ENCODE measurements around the gene AGO1.

DNA sequence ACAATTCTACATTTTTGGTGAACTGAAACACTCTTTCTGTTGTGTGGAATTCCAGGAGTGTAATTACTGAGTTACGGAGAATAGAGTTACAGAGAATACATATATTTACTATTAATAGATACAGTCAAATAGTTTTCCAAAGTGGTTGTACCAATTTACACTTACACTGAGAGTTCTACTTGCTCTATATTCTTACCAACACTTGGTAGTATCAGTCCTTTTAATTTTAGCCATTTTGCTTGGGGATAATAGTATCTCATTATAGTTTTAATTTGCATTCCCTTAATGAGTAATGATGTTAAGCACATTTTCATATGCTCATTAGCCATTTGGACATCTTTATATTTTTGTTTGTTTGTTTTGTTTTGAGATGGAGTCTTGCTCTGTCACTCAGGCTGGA, 46.3 kb upstream of the AGO1 start:
- TF ChIP-seq, protein P1, sequence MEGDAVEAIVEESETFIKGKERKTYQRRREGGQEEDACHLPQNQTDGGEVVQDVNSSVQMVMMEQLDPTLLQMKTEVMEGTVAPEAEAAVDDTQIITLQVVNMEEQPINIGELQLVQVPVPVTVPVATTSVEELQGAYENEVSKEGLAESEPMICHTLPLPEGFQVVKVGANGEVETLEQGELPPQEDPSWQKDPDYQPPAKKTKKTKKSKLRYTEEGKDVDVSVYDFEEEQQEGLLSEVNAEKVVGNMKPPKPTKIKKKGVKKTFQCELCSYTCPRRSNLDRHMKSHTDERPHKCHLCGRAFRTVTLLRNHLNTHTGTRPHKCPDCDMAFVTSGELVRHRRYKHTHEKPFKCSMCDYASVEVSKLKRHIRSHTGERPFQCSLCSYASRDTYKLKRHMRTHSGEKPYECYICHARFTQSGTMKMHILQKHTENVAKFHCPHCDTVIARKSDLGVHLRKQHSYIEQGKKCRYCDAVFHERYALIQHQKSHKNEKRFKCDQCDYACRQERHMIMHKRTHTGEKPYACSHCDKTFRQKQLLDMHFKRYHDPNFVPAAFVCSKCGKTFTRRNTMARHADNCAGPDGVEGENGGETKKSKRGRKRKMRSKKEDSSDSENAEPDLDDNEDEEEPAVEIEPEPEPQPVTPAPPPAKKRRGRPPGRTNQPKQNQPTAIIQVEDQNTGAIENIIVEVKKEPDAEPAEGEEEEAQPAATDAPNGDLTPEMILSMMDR (IDR thresholded peaks at IDR 0.05 in 8 of 11, conservative IDR thresholded peaks at IDR 0.05 in 3 of 11), result no peak
- TF ChIP-seq POLR2A (IDR thresholded peaks at IDR 0.05) (no peak), POLR2AphosphoS5 (IDR thresholded peaks at IDR 0.05) (no peak)
